Cardiac fibroblast (primary cell): ENCODE data around the gene GPER1.

Experiments
- DNase-seq, 2 donors: peaks; one replicate each; pipeline versions ENCODE4 v3.0.0 to v3.0.0-alpha.2; 2010; ENCODE audit warnings: low read depth in 2 of 2
- H3K4me3 ChIP-seq, 2 donors: replicated peaks in 1 of 2; 1 replicate in 1 of 2; 2 replicates in 1 of 2; pipeline ENCODE4 v1.5.1; 2011; ENCODE audit warnings: low read depth in 2 of 2, low read length in 2 of 2, mild to moderate bottlenecking in 2 of 2, moderate library complexity in 1 of 2
- CTCF ChIP-seq: IDR thresholded peaks from one replicate; pipeline ENCODE4 v1.5.1; 2011; ENCODE audit warnings: low read depth, mild to moderate bottlenecking, low read length, inconsistent platforms

Gene GPER1

DNA sequence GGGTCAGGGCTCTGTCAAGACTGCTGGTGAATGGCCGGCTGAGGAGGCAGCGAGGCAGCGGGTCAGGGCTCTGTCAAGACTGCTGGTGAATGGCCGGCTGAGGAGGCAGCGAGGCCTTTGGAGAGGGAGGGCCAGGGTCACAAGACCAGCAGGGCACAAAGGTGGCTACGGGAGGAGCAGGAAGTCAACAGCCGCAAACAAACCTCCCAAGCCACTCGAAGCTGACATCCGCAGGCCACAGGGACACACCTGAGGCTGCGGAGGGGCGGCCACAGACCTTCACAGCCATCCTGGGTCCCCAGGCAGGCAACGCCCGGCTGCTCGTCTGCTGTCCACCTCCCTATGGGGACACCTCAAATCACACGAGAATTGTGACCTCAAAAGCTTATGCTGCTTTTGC is 8.9 kb upstream of the GPER1 start:
- H3K4me3 ChIP-seq = no peak overlapping the region
- no peak for DNase-seq
- TF ChIP-seq CTCF = no peak

DNA sequence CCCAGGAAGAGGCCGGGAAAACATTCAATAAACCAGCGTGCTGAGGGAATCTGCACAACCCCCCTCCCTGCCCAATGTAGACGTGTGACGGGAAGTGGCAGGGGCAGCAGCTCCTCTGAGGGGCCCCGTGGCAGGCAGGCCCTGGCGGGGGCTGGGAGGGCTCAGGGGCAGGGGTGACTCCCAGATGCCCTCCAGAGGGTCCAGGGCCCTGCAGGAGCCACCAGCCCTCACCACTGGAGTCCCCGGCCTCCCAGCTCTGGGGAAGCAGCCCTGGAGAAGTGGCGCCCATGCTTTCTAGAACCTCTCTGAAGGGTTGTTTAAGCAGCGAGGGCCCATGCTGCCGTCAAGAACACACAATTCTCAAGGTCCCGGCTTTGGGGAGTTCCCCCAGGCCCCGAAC is 8.4 kb upstream of the GPER1 start:
- TF ChIP-seq CTCF = no peak
- no peak for DNase-seq
- no peak overlapping the region for H3K4me3 ChIP-seq

DNA sequence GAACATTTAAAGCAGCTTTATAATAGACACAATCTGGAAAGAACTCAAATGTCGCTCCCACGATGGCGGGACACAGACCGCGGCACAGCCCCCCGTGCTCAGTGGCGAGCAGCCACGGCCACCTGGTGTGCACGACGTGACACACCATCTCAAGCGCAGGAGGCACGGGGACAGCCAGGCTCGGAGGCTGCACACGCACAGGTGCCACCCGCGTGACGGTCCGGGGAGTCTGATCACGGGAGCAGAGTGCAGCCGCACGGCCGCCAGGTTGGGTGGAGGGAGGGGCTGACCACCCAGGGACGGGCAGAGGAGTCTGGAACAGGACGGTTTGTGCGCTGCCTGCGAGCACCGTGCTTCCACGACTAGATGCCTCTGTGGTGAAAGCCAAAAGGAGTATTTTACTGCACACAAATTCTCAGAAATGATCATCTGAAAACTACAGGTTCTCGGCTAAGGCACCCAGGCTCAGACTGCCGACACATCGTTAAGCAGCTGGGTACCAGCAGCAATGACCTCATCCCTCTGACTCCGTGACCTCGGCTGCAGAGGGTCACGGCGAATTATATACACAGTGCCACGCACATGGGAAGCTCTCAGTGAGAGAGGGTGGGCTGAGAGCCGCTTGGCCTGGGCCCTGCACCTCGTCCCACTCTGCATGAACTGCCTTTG is 7.5 kb upstream of the GPER1 start:
- TF ChIP-seq CTCF = no peak
- H3K4me3 ChIP-seq = no peak overlapping the region
- DNase-seq = no peak

DNA sequence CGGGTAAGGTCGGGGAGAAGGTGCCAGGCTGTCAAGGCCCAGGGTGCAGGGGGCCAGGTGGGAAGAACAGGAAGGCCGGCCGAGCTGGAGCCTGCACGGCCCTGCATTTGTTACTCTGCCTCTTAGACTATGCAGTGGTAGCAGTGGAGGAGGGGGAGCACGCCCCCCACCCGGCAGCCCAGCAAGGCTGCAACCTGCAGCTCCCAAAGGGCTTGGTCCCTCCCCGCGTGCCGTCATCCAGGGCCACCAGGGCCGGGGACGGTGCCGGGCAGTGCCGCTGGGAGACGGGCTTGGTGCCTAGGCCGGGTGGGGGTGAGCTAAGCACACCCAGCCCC is 7.0 kb upstream of the GPER1 start:
- DNase-seq = no peak
- H3K4me3 ChIP-seq = no peak overlapping the region
- TF ChIP-seq CTCF = no peak

GRCh38 chr7:1081336-1081735 is 6.6 kb upstream of the GPER1 start:
- TF ChIP-seq CTCF = no peak
- no peak for DNase-seq
- H3K4me3 ChIP-seq = no peak overlapping the region

DNA sequence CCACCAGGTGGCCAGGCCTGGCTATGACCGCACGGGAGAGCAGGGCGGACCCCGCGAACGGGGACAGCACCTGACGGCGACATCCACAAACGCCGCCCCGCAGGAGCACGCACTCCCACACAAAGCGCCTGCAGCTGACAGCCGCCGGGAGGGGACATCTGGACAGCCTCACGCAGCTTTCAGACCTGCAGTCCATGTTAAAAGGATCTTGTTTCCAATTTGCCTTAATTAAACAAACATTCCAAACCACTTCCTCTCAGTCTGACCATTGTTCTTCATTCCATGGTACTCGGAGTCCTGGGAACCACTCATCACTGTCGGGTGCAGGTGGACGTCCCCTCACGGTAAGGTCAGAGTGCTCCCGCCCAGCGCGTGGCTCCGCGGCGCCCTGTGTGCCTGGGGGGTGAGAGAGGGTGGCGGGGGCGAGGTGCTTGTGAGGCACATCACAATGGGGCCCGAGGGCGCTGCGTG is 5.9 kb upstream of the GPER1 start:
- TF ChIP-seq CTCF = no peak
- H3K4me3 ChIP-seq = no peak overlapping the region
- no peak for DNase-seq
